T-cell (primary cell): ENCODE measurements around the gene UNC80. TPM values are rescaled to one million over a fixed set of nuclear protein-coding genes. Genes with fewer than 3 reads are reported as not detected.

Source experiments
- ATAC-seq, 4 experiments: fragments of 200-7000 bp in 3 of 4; fragments of 150-1000 bp in 1 of 4; cut with Tn5 transposase; replicated peaks in 1 of 4; 1 replicate in 3 of 4; 2 replicates in 1 of 4; pipeline ENCODE4 v1.10.0; 2021; ENCODE audit warnings: moderate library complexity in 3 of 4, mild to moderate bottlenecking in 2 of 4, moderate number of reproducible peaks in 1 of 4
- CTCF ChIA-PET, 2 donors: fragments of 300-600 bp; sonication (Branson Sonifier 250); formaldehyde crosslinking; loops; one replicate each; lab custom pipeline; 2022; ENCODE audit warnings: antibody characterized with exemption in 2 of 2; lab: Charles Lee
- POLR2A ChIA-PET, 2 donors: fragments of 300-600 bp; sonication (Branson Sonifier 250); formaldehyde crosslinking; loops; one replicate each; lab custom pipeline; 2022; ENCODE audit warnings: antibody characterized with exemption in 2 of 2; lab: Charles Lee
- DNase-seq, 35 experiments: peaks; one replicate each; pipeline versions ENCODE4 v3.0.0 to v3.0.0-alpha.2; 2013 to 2023
- H3K27ac ChIP-seq: one replicate; pipeline ENCODE4 v1.5.1; 2013; ENCODE audit warnings: low read length
- H3K27me3 ChIP-seq, 2 experiments: replicated peaks in 1 of 2; 1 replicate in 1 of 2; 2 replicates in 1 of 2; pipeline versions ENCODE4 v1.6.1 to v1.7.0; 2013; ENCODE audit warnings: low read length in 1 of 2, mixed read lengths in 1 of 2; ENCODE audit not compliant: control insufficient read depth in 2 of 2, insufficient read depth in 2 of 2; ENCODE audit errors: extremely low read depth in 1 of 2
- H3K36me3 ChIP-seq, 2 donors: 1 replicate in 1 of 2; 2 replicates in 1 of 2; pipeline versions ENCODE4 v1.6.1 to v1.7.0; 2013; ENCODE audit warnings: low read length in 1 of 2; ENCODE audit not compliant: control insufficient read depth in 2 of 2, insufficient read depth in 1 of 2; ENCODE audit errors: extremely low read depth in 1 of 2
- H3K4me1 ChIP-seq, 2 experiments: 1 replicate in 1 of 2; 2 replicates in 1 of 2; pipeline versions ENCODE4 v1.6.1 to v1.7.0; 2013; ENCODE audit warnings: low read length in 2 of 2, mixed read lengths in 1 of 2; ENCODE audit not compliant: insufficient read depth in 2 of 2, control insufficient read depth in 1 of 2; ENCODE audit errors: extremely low read depth in 1 of 2
- H3K4me3 ChIP-seq, 2 donors: 1 replicate in 1 of 2; 2 replicates in 1 of 2; pipeline versions ENCODE4 v1.5.1 to v1.7.0; 2013; ENCODE audit warnings: mild to moderate bottlenecking in 2 of 2, low read length in 1 of 2, moderate library complexity in 1 of 2; ENCODE audit not compliant: control insufficient read depth in 1 of 2; ENCODE audit errors: extremely low read depth in 1 of 2
- H3K9me3 ChIP-seq: 2 replicates; pipeline ENCODE4 v1.7.0; 2013
- H3K27ac Mint-ChIP-seq, 2 donors: one replicate each; pipeline ENCODE4 v1.8.0; 2020 to 2021; ENCODE audit warnings: mild to moderate bottlenecking in 2 of 2, mixed read lengths in 2 of 2
- H3K27me3 Mint-ChIP-seq, 2 donors: one replicate each; pipeline ENCODE4 v1.8.0; 2021 to 2022; ENCODE audit warnings: mixed read lengths in 2 of 2
- H3K36me3 Mint-ChIP-seq: one replicate; pipeline ENCODE4 v1.8.0; 2021; ENCODE audit warnings: mixed read lengths
- H3K4me1 Mint-ChIP-seq, 3 donors: one replicate each; pipeline ENCODE4 v1.8.0; 2020 to 2022; ENCODE audit warnings: mixed read lengths in 3 of 3, mild to moderate bottlenecking in 1 of 3
- H3K4me3 Mint-ChIP-seq, 3 donors: one replicate each; pipeline ENCODE4 v1.8.0; 2020 to 2022; ENCODE audit warnings: mild to moderate bottlenecking in 3 of 3, mixed read lengths in 3 of 3, moderate library complexity in 3 of 3
- H3K9me3 Mint-ChIP-seq, 3 donors: one replicate each; pipeline ENCODE4 v1.8.0; 2020 to 2022; ENCODE audit warnings: mixed read lengths in 3 of 3
- WGBS: methylation state at CpG from one replicate; pipeline ENCODE4 v1.1.5; 2013; ENCODE audit warnings: missing lambda C conversion rate; ENCODE audit not compliant: insufficient coverage; 5-methylcytosine and 5-hydroxymethylcytosine counted together
- total RNA-seq, 35 experiments: library from RNA in 6 of 35; stranded (reverse) in 6 of 35; fragments of 120-200 nt in 1 of 35; gene quantifications; one replicate each; pipeline versions ENCODE4 v1.2.1 to v1.2.4 and lab custom pipeline; 2013 to 2026

Gene UNC80
- total RNA-seq (under 1 TPM in 1 of 5 donors, not detected in 4; 0.09 TPM), total RNA-seq (lab: John Stamatoyannopoulos, UW) (0 to 0.74 (median 0) reads per million in 29 experiments)
- total RNA-seq (2013): 0.07 TPM

GRCh38 chr2:209771474-209772289 lies at the start of gene UNC80:
Gene UNC80 (plus strand): TSS chr2:209771832. CDS start chr2:209772073, 241 bp downstream.
- DNase-seq: peak in 4 of 35 experiments; percentile 1 to 6 (median 3)
- no peak within 1 kb of the TSS for H3K27ac ChIP-seq
- H3K4me1 ChIP-seq: peaks cover 0 to 3% of the 10 kb centered on the region in 2 experiments
- ChIA-PET POLR2A (no interaction called here), CTCF (no interaction called here)
- Mint-ChIP-seq H3K27me3 (peaks cover 24 to 27% of the 10 kb centered on the region in 2 donors), H3K4me1 (peaks cover 2 to 5% (median 5%) of the 10 kb centered on the region in 3 donors), H3K4me3 (peak within 1 kb of the TSS in 1 of 3 donors; percentile 18), H3K27ac (peak within 1 kb of the TSS in 1 of 2 donors; percentile 44), H3K9me3 (no peaks in the 10 kb centered on the region), H3K36me3 (no peaks in the 10 kb centered on the region)
- H3K27me3 ChIP-seq: peaks cover 7 to 12% of the 10 kb centered on the region in 2 experiments
- ATAC-seq: peak in 1 of 4 experiments; percentile 31
- H3K9me3 ChIP-seq: no peaks in the 10 kb centered on the region
- 9% methylated on average over 35 of the region's 73 CpGs for whole genome bisulfite sequencing
- no peak within 1 kb of the TSS for H3K4me3 ChIP-seq
- no peaks in the 10 kb centered on the region for H3K36me3 ChIP-seq

GRCh38 chr2:209726311-209726710 lies 45.3 kb upstream of the UNC80 start:
- CTCF ChIA-PET: no interaction called here
- no peak overlapping the region for H3K27ac Mint-ChIP-seq
- POLR2A ChIA-PET: no interaction called here
- no peaks in the 10 kb centered on the region for H3K9me3 ChIP-seq
- no peak overlapping the region for H3K4me3 Mint-ChIP-seq
- no peaks in the 10 kb centered on the region for H3K36me3 ChIP-seq
- peaks cover 0 to 2% of the 10 kb centered on the region in 2 donors for H3K27me3 Mint-ChIP-seq
- H3K4me3 ChIP-seq: no peak overlapping the region
- peaks cover 0 to 5% (median 0%) of the 10 kb centered on the region in 3 donors for H3K9me3 Mint-ChIP-seq
- ATAC-seq (no peak), DNase-seq (no peak)
- no CpG with 5 or more reads among the region's 2 CpGs for WGBS
- no peaks in the 10 kb centered on the region for H3K27me3 ChIP-seq
- H3K4me1 Mint-ChIP-seq: no peaks in the 10 kb centered on the region
- no peaks in the 10 kb centered on the region for H3K36me3 Mint-ChIP-seq
- H3K4me1 ChIP-seq: no peaks in the 10 kb centered on the region
- H3K27ac ChIP-seq: no peak overlapping the region

- Mint-ChIP-seq H3K4me1 (no peaks in the 10 kb centered on the region), H3K4me3 (no peak overlapping the region), H3K9me3 (peaks cover 0 to 5% (median 0%) of the 10 kb centered on the region in 3 donors), H3K36me3 (no peaks in the 10 kb centered on the region), H3K27me3 (peaks cover 0 to 2% of the 10 kb centered on the region in 2 donors), H3K27ac (no peak overlapping the region)
- WGBS: 71% methylated on average over 1 of the region's 2 CpGs
- no peaks in the 10 kb centered on the region for H3K27me3 ChIP-seq
- ChIA-PET CTCF (no interaction called here), POLR2A (no interaction called here)
- H3K36me3 ChIP-seq: no peaks in the 10 kb centered on the region
- ATAC-seq (no peak), DNase-seq (no peak)
- no peaks in the 10 kb centered on the region for H3K4me1 ChIP-seq
- no peaks in the 10 kb centered on the region for H3K9me3 ChIP-seq
- H3K27ac ChIP-seq: no peak overlapping the region
- H3K4me3 ChIP-seq: no peak overlapping the region
Observed at GRCh38 chr2:209727077-209727476, 44.6 kb upstream of the UNC80 start.

- ChIA-PET CTCF (no interaction called here), POLR2A (no interaction called here)
- 40% methylated on average over 1 of the region's 3 CpGs for WGBS
- no peaks in the 10 kb centered on the region for H3K36me3 Mint-ChIP-seq
- no peaks in the 10 kb centered on the region for H3K4me1 Mint-ChIP-seq
- H3K4me3 Mint-ChIP-seq: no peak overlapping the region
- Histone ChIP-seq H3K4me1 (no peaks in the 10 kb centered on the region), H3K4me3 (no peak overlapping the region), H3K27ac (no peak overlapping the region), H3K27me3 (peaks cover 0 to 3% of the 10 kb centered on the region in 2 experiments), H3K9me3 (no peaks in the 10 kb centered on the region), H3K36me3 (no peaks in the 10 kb centered on the region)
- DNase-seq: no peak
- H3K27ac Mint-ChIP-seq: no peak overlapping the region
- ATAC-seq: no peak
- no peaks in the 10 kb centered on the region for H3K27me3 Mint-ChIP-seq
- no peaks in the 10 kb centered on the region for H3K9me3 Mint-ChIP-seq
Observed at GRCh38 chr2:209734805-209735204, 36.8 kb upstream of the UNC80 start.

- Mint-ChIP-seq H3K4me3 (no peak overlapping the region), H3K9me3 (peaks cover 0 to 5% (median 5%) of the 10 kb centered on the region in 3 donors), H3K36me3 (no peaks in the 10 kb centered on the region), H3K27me3 (no peaks in the 10 kb centered on the region), H3K27ac (no peak overlapping the region), H3K4me1 (no peaks in the 10 kb centered on the region)
- ATAC-seq (no peak), DNase-seq (no peak)
- POLR2A ChIA-PET: no interaction called here
- H3K4me3 ChIP-seq: no peak overlapping the region
- CTCF ChIA-PET: no interaction called here
- no peaks in the 10 kb centered on the region for H3K36me3 ChIP-seq
- H3K4me1 ChIP-seq: no peaks in the 10 kb centered on the region
- H3K27ac ChIP-seq: no peak overlapping the region
- H3K9me3 ChIP-seq: no peaks in the 10 kb centered on the region
- no peaks in the 10 kb centered on the region for H3K27me3 ChIP-seq
- WGBS: no CpG with 5 or more reads among the region's 1 CpG
Observed at GRCh38 chr2:209741953-209742352, 29.7 kb upstream of the UNC80 start.

- H3K27me3 Mint-ChIP-seq: peaks cover 4 to 17% of the 10 kb centered on the region in 2 donors
- CTCF ChIA-PET: no interaction called here
- Histone ChIP-seq H3K9me3 (no peaks in the 10 kb centered on the region), H3K4me3 (no peak overlapping the region), H3K36me3 (no peaks in the 10 kb centered on the region), H3K27ac (no peak overlapping the region), H3K27me3 (peaks cover 0 to 8% of the 10 kb centered on the region in 2 experiments), H3K4me1 (no peaks in the 10 kb centered on the region)
- no peak overlapping the region for H3K4me3 Mint-ChIP-seq
- POLR2A ChIA-PET: no interaction called here
- DNase-seq (no peak), ATAC-seq (no peak)
- H3K27ac Mint-ChIP-seq: no peak overlapping the region
- H3K36me3 Mint-ChIP-seq: no peaks in the 10 kb centered on the region
- H3K9me3 Mint-ChIP-seq: peaks cover 0 to 6% (median 4%) of the 10 kb centered on the region in 3 donors
- no CpG with 5 or more reads among the region's 3 CpGs for WGBS
- no peaks in the 10 kb centered on the region for H3K4me1 Mint-ChIP-seq
Observed at GRCh38 chr2:209753020-209753419, 18.6 kb upstream of the UNC80 start.
